ENCODE results near the gene GABRB2.

GABRB2 gene

GRCh38 chr5:161403996-161404395 lies 142.5 kb downstream of the GABRB2 start:
- Histone ChIP-seq H3K4me1 (ENCODE audit: insufficient read depth, low read length, severe bottlenecking) (no peaks in the 10 kb centered on the region), H3K9me3 (ENCODE audit: low read length) (no peaks in the 10 kb centered on the region), H3K27me3 (ENCODE audit: insufficient read depth, low read length) (no peaks in the 10 kb centered on the region), H4K20me1 (ENCODE audit: insufficient read depth, low read length) (no peaks in the 10 kb centered on the region), H3K4me2 (ENCODE audit: low read length) (no peak overlapping the region), H3K27ac (ENCODE audit: low read depth, low read length, poor library complexity, severe bottlenecking) (no peak overlapping the region), H2AFZ (ENCODE audit: low read length) (no peak overlapping the region), H3K4me3 (ENCODE audit: low read depth, low read length, poor library complexity, severe bottlenecking) (no peak overlapping the region), H3K36me3 (ENCODE audit: insufficient read depth, low read length) (no peaks in the 10 kb centered on the region), H3K9ac (ENCODE audit: low read length) (no peak overlapping the region), H3F3A (ENCODE audit: insufficient read depth, low read length) (no peaks in the 10 kb centered on the region), H3K9me2 (ENCODE audit: low read depth, low read length) (no peaks in the 10 kb centered on the region), H3K79me2 (ENCODE audit: insufficient read depth, low read length) (no peaks in the 10 kb centered on the region)
- TF ChIP-seq EZH2 (IDR thresholded peaks at IDR 0.05; ENCODE audit: borderline replicate concordance, low read length) (no peak), CTCF (IDR thresholded peaks at IDR 0.05; ENCODE audit: low read length) (no peak)

GRCh38 chr5:161403121-161403520 lies 143.4 kb downstream of the GABRB2 start:
- Histone ChIP-seq H3K4me1 (ENCODE audit: insufficient read depth, low read length, severe bottlenecking) (no peaks in the 10 kb centered on the region), H4K20me1 (ENCODE audit: insufficient read depth, low read length) (no peaks in the 10 kb centered on the region), H3F3A (ENCODE audit: insufficient read depth, low read length) (no peaks in the 10 kb centered on the region), H3K9ac (ENCODE audit: low read length) (no peak overlapping the region), H3K27me3 (ENCODE audit: insufficient read depth, low read length) (no peaks in the 10 kb centered on the region), H3K4me2 (ENCODE audit: low read length) (no peak overlapping the region), H3K9me2 (ENCODE audit: low read depth, low read length) (no peaks in the 10 kb centered on the region), H3K27ac (ENCODE audit: low read depth, low read length, poor library complexity, severe bottlenecking) (no peak overlapping the region), H3K79me2 (ENCODE audit: insufficient read depth, low read length) (no peaks in the 10 kb centered on the region), H3K9me3 (ENCODE audit: low read length) (no peaks in the 10 kb centered on the region), H3K36me3 (ENCODE audit: insufficient read depth, low read length) (no peaks in the 10 kb centered on the region), H3K4me3 (ENCODE audit: low read depth, low read length, poor library complexity, severe bottlenecking) (no peak overlapping the region), H2AFZ (ENCODE audit: low read length) (no peak overlapping the region)
- no peak for TF ChIP-seq EZH2 (IDR thresholded peaks at IDR 0.05; ENCODE audit: borderline replicate concordance, low read length)
- no peak for TF ChIP-seq CTCF (IDR thresholded peaks at IDR 0.05; ENCODE audit: low read length)

GRCh38 chr5:161400583-161400982 lies 145.9 kb downstream of the GABRB2 start:
- Histone ChIP-seq H3F3A (ENCODE audit: insufficient read depth, low read length) (no peaks in the 10 kb centered on the region), H4K20me1 (ENCODE audit: insufficient read depth, low read length) (no peaks in the 10 kb centered on the region), H3K9me3 (ENCODE audit: low read length) (no peaks in the 10 kb centered on the region), H3K9ac (ENCODE audit: low read length) (no peak overlapping the region), H3K79me2 (ENCODE audit: insufficient read depth, low read length) (no peaks in the 10 kb centered on the region), H3K36me3 (ENCODE audit: insufficient read depth, low read length) (no peaks in the 10 kb centered on the region), H3K27me3 (ENCODE audit: insufficient read depth, low read length) (no peaks in the 10 kb centered on the region), H3K4me3 (ENCODE audit: low read depth, low read length, poor library complexity, severe bottlenecking) (no peak overlapping the region), H3K4me2 (ENCODE audit: low read length) (no peak overlapping the region), H3K27ac (ENCODE audit: low read depth, low read length, poor library complexity, severe bottlenecking) (no peak overlapping the region), H3K9me2 (ENCODE audit: low read depth, low read length) (no peaks in the 10 kb centered on the region), H2AFZ (ENCODE audit: low read length) (no peak overlapping the region), H3K4me1 (ENCODE audit: insufficient read depth, low read length, severe bottlenecking) (no peaks in the 10 kb centered on the region)
- TF ChIP-seq EZH2 (IDR thresholded peaks at IDR 0.05; ENCODE audit: borderline replicate concordance, low read length) = no peak
- no peak for TF ChIP-seq CTCF (IDR thresholded peaks at IDR 0.05; ENCODE audit: low read length)
